Tibial artery (tissue), 4 donors: ENCODE results near the gene DNASE1L2.

ENCODE experiments used
- DNase-seq, 2 donors: peaks; one replicate each; pipeline ENCODE4 v3.0.0-alpha.2; 2019
- H3K27ac ChIP-seq, 2 donors: fragments of 200-600 bp; sonication (generic) in 1 of 2; 1 replicate in 1 of 2; 2 replicates in 1 of 2; pipeline ENCODE4 v1.5.1; 2018 to 2019; ENCODE audit warnings: mild to moderate bottlenecking in 1 of 2
- H3K27me3 ChIP-seq, 2 donors: fragments of 200-600 bp; sonication (generic) in 1 of 2; one replicate each; pipeline versions ENCODE4 v1.5.1 to v1.6.0; 2016 to 2019
- H3K36me3 ChIP-seq, 3 donors: fragments of 200-600 bp; sonication (generic) in 2 of 3; one replicate each; pipeline ENCODE4 v1.5.1; 2016 to 2019; ENCODE audit warnings: mild to moderate bottlenecking in 2 of 3
- H3K4me1 ChIP-seq, 4 donors: fragments of 200-600 bp; sonication (generic) in 2 of 4; 1 replicate in 3 of 4; 2 replicates in 1 of 4; pipeline ENCODE4 v1.5.1; 2016 to 2019
- H3K4me3 ChIP-seq, 2 donors: fragments of 200-600 bp; sonication (generic) in 1 of 2; 1 replicate in 1 of 2; 2 replicates in 1 of 2; pipeline ENCODE4 v1.5.1; 2018 to 2019; ENCODE audit warnings: mild to moderate bottlenecking in 2 of 2
- H3K9me3 ChIP-seq, 3 donors: fragments of 200-600 bp; sonication (generic) in 1 of 3; one replicate each; pipeline ENCODE4 v1.5.1; 2016 to 2019
- CTCF ChIP-seq, 2 experiments: fragments of 200-600 bp in 1 of 2; fragments of 450-650 bp in 1 of 2; IDR thresholded peaks; one replicate each; pipeline ENCODE4 v1.5.1; 2017 to 2019; ENCODE audit warnings: antibody characterized with exemption in 2 of 2, mild to moderate bottlenecking in 1 of 2, moderate library complexity in 1 of 2
- intact Hi-C: fragments of 100-400 bp; cut with DNase I; formaldehyde crosslinking; loops from one replicate; pipeline ENCODE4 v1.15.0; 2023; ENCODE audit warnings: low total_unique reads

Gene DNASE1L2

GRCh38 chr16:2246301-2246885 lies 10.1 kb downstream of the DNASE1L2 start:
- H3K36me3 ChIP-seq, result peaks cover 43 to 55% (median 49%) of the 10 kb centered on the region in 3 donors

GRCh38 chr16:2250652-2251295 lies 14.5 kb downstream of the DNASE1L2 start:
- Histone ChIP-seq H3K4me1 (peaks cover 9 to 22% (median 17%) of the 10 kb centered on the region in 4 donors), H3K36me3 (peaks cover 38 to 46% (median 44%) of the 10 kb centered on the region in 3 donors), H3K27me3 (no peaks in the 10 kb centered on the region), H3K9me3 (no peaks in the 10 kb centered on the region), H3K4me3 (peak overlapping the region; percentile 61 to 78), H3K27ac (peak overlapping the region; percentile 84 to 90)
- intact Hi-C loops, result no loop called here
- DNase-seq, result no peak
- no peak for TF ChIP-seq CTCF (IDR thresholded peaks at IDR 0.05)

More at GRCh38 chr16:2246301-2246885, 10.1 kb downstream of the DNASE1L2 start:
- no peak for TF ChIP-seq CTCF (IDR thresholded peaks at IDR 0.05)
- peaks cover under 1 to 12% (median 9%) of the 10 kb centered on the region in 4 donors for H3K4me1 ChIP-seq
- intact Hi-C loops, result no loop called here
- DNase-seq, result no peak
- no peaks in the 10 kb centered on the region for H3K27me3 ChIP-seq
- no peak overlapping the region for H3K4me3 ChIP-seq
- H3K9me3 ChIP-seq, result no peaks in the 10 kb centered on the region
- H3K27ac ChIP-seq, result no peak overlapping the region

GRCh38 chr16:2251296-2252111 lies 15.3 kb downstream of the DNASE1L2 start, which contains the start of gene ECI1:
Gene ECI1, minus strand, starts transcription at chr16:2251587. Its CDS starts 21 bp downstream, at chr16:2251566.
- peak within 1 kb of the TSS; percentile 61 to 78 for H3K4me3 ChIP-seq
- peaks cover 9 to 22% (median 17%) of the 10 kb centered on the region in 4 donors for H3K4me1 ChIP-seq
- H3K36me3 ChIP-seq, result peaks cover 38 to 46% (median 44%) of the 10 kb centered on the region in 3 donors
- intact Hi-C loops, result no loop called here
- DNase-seq, result peak; percentile 94 to 98
- no peaks in the 10 kb centered on the region for H3K27me3 ChIP-seq
- peak; percentile 69 to 70 for TF ChIP-seq CTCF (IDR thresholded peaks at IDR 0.05)
- H3K9me3 ChIP-seq, result no peaks in the 10 kb centered on the region
- peak within 1 kb of the TSS; percentile 84 to 90 for H3K27ac ChIP-seq

GRCh38 chr16:2252806-2253148 lies 16.5 kb downstream of the DNASE1L2 start:
- intact Hi-C loops, result no loop called here
- DNase-seq, result no peak
- peaks cover 46 to 53% (median 53%) of the 10 kb centered on the region in 3 donors for H3K36me3 ChIP-seq
- H3K27ac ChIP-seq, result no peak overlapping the region
- H3K4me1 ChIP-seq, result peaks cover 9 to 22% (median 17%) of the 10 kb centered on the region in 4 donors
- H3K27me3 ChIP-seq, result no peaks in the 10 kb centered on the region
- H3K9me3 ChIP-seq, result no peaks in the 10 kb centered on the region
- TF ChIP-seq CTCF (IDR thresholded peaks at IDR 0.05), result no peak
- no peak overlapping the region for H3K4me3 ChIP-seq

- peaks cover 51 to 58% (median 57%) of the 10 kb centered on the region in 3 donors for H3K36me3 ChIP-seq
- peaks cover 9 to 22% (median 17%) of the 10 kb centered on the region in 4 donors for H3K4me1 ChIP-seq
- intact Hi-C loops, result no loop called here
These were observed 17.0 kb downstream of the DNASE1L2 start for GRCh38 chr16:2253293-2253692.

More at GRCh38 chr16:2253293-2253692, 17.0 kb downstream of the DNASE1L2 start:
- TF ChIP-seq CTCF (IDR thresholded peaks at IDR 0.05), result no peak
- Histone ChIP-seq H3K9me3 (no peaks in the 10 kb centered on the region), H3K4me3 (no peak overlapping the region), H3K27me3 (no peaks in the 10 kb centered on the region), H3K27ac (no peak overlapping the region)
- no peak for DNase-seq
